Suprapubic skin (tissue), 3 donors: ENCODE results near the gene HOXC5.

Source experiments
- POLR2A ChIP-seq, 2 donors: fragments of 450-650 bp; IDR thresholded peaks; one replicate each; pipeline ENCODE4 v1.6.1; 2017; ENCODE audit warnings: antibody characterized with exemption in 2 of 2, mild to moderate bottlenecking in 2 of 2, moderate library complexity in 2 of 2
- TF ChIP-seq, protein P1 (sequence below), 2 donors: fragments of 200-600 bp in 1 of 2; fragments of 450-650 bp in 1 of 2; sonication (generic) in 1 of 2; IDR thresholded peaks; one replicate each; pipeline ENCODE4 v1.5.1; 2016 to 2019; ENCODE audit warnings: antibody characterized with exemption in 2 of 2, mild to moderate bottlenecking in 1 of 2, moderate library complexity in 1 of 2

DNA sequence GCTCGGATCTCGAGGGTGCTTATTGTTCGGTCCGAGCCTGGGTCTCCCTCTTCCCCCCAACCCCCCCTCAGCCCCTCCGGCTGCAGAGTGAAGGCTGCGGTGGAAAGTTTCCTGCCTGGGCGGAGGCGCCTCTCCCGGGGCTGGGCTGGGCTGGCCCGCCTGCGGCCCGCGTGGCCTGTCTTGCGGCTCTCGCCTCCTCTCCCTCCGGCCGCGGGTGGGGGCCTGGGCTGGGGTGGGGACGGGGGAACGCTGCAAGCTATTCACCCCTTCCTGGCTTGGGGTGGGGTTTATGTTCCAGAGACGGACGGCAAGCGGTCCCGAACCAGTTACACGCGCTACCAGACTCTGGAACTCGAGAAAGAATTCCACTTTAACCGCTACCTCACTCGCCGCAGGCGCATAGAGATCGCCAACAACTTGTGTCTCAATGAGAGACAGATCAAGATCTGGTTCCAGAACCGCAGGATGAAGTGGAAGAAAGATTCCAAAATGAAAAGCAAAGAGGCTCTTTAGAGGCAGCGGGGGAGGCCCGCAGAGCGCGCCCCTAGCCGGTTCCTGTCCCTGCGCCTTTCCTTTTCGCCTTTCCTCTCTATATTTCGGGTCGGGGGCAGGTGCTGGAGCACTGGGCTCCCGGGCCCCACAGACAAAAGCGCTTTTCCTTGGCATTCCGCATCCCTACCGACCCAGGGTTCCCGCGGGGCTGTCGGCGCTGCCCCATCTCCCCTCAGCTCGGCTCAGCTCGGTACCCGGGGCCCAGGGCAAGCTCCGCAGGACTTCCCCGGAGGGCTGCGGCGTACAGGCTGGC, 1.3 kb downstream of the HOXC5 start:
- TF ChIP-seq POLR2A (IDR thresholded peaks at IDR 0.05), result no peak
- TF ChIP-seq, protein P1, sequence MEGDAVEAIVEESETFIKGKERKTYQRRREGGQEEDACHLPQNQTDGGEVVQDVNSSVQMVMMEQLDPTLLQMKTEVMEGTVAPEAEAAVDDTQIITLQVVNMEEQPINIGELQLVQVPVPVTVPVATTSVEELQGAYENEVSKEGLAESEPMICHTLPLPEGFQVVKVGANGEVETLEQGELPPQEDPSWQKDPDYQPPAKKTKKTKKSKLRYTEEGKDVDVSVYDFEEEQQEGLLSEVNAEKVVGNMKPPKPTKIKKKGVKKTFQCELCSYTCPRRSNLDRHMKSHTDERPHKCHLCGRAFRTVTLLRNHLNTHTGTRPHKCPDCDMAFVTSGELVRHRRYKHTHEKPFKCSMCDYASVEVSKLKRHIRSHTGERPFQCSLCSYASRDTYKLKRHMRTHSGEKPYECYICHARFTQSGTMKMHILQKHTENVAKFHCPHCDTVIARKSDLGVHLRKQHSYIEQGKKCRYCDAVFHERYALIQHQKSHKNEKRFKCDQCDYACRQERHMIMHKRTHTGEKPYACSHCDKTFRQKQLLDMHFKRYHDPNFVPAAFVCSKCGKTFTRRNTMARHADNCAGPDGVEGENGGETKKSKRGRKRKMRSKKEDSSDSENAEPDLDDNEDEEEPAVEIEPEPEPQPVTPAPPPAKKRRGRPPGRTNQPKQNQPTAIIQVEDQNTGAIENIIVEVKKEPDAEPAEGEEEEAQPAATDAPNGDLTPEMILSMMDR (IDR thresholded peaks at IDR 0.05), result no peak
